ENCODE data around the gene IRF7. TPM values are rescaled to one million over a fixed set of nuclear protein-coding genes. Genes with fewer than 3 reads are reported as not detected.

IRF7 gene
- total RNA-seq, 2 donors from 2014 or later, result 10.3 to 16.4 TPM

- intact Hi-C loops (cut with DNase I), result no loop called here
These were observed 9.2 kb upstream of the IRF7 start, which contains the start of gene CDHR5 for GRCh38 chr11:624705-625635. TSS of gene CDHR5 (minus strand) at chr11:624955. CDS start at chr11:624902, 53 bp downstream.

GRCh38 chr11:623999-624704 is 8.4 kb upstream of the IRF7 start:
- intact Hi-C loops (cut with DNase I), result no loop called here

More at GRCh38 chr11:624705-625635, 9.2 kb upstream of the IRF7 start, which contains the start of gene CDHR5:
- DNase-seq (ENCODE audit: low spot score), result no peak

GRCh38 chr11:623349-623869 is 7.7 kb upstream of the IRF7 start:
- DNase-seq (ENCODE audit: low spot score), result no peak
- intact Hi-C loops (cut with DNase I), result no loop called here

More at GRCh38 chr11:623999-624704, 8.4 kb upstream of the IRF7 start:
- no peak for DNase-seq (ENCODE audit: low spot score)

GRCh38 chr11:621838-622237 is 6.1 kb upstream of the IRF7 start:
- intact Hi-C loops (cut with DNase I), result no loop called here
- no peak for DNase-seq (ENCODE audit: low spot score)

- no peak for DNase-seq (ENCODE audit: low spot score)
- intact Hi-C loops (cut with DNase I), result no loop called here
These were observed 5.4 kb upstream of the IRF7 start for GRCh38 chr11:620935-621814.

GRCh38 chr11:620201-620600 is 4.5 kb upstream of the IRF7 start:
- intact Hi-C loops (cut with DNase I), result no loop called here
- no peak for DNase-seq (ENCODE audit: low spot score)

- DNase-seq (ENCODE audit: low spot score), result no peak
These were observed 3.9 kb upstream of the IRF7 start for GRCh38 chr11:619628-620050.

GRCh38 chr11:618856-619627 is 3.3 kb upstream of the IRF7 start:
- intact Hi-C loops (cut with DNase I), result no loop called here
- DNase-seq (ENCODE audit: low spot score), result no peak

More at GRCh38 chr11:619628-620050, 3.9 kb upstream of the IRF7 start:
- intact Hi-C loops (cut with DNase I), result no loop called here

- no peak for DNase-seq (ENCODE audit: low spot score)
- intact Hi-C loops (cut with DNase I), result no loop called here
These were observed 2.3 kb upstream of the IRF7 start for GRCh38 chr11:617912-618682.

- DNase-seq (ENCODE audit: low spot score), result no peak
These were observed 1.6 kb upstream of the IRF7 start for GRCh38 chr11:617199-617911.

GRCh38 chr11:616320-617198 is 809 bp upstream of the IRF7 start:
- DNase-seq (ENCODE audit: low spot score), result no peak
- intact Hi-C loops (cut with DNase I), result no loop called here

More at GRCh38 chr11:617199-617911, 1.6 kb upstream of the IRF7 start:
- intact Hi-C loops (cut with DNase I), result no loop called here

GRCh38 chr11:614623-615503 is 887 bp downstream of the IRF7 start:
- DNase-seq (ENCODE audit: low spot score), result no peak

GRCh38 chr11:614021-614622 is 1.6 kb downstream of the IRF7 start:
- DNase-seq (ENCODE audit: low spot score), result no peak
- intact Hi-C loops (cut with DNase I), result no loop called here

More at GRCh38 chr11:614623-615503, 887 bp downstream of the IRF7 start:
- intact Hi-C loops (cut with DNase I), result no loop called here

GRCh38 chr11:613369-613968 is 2.3 kb downstream of the IRF7 start:
- intact Hi-C loops (cut with DNase I), result no loop called here

More at GRCh38 chr11:613369-613968, 2.3 kb downstream of the IRF7 start:
- no peak for DNase-seq (ENCODE audit: low spot score)
